Cardiac fibroblast (primary cell): ENCODE data around the gene MAZ.
"Not testable (repeated sequence)": the region's sequence is repeated elsewhere in the genome, so short reads cannot be mapped to it uniquely, and the experiment has no call there.

Source experiments
- DNase-seq, 2 donors: peaks; one replicate each; pipeline versions ENCODE4 v3.0.0 to v3.0.0-alpha.2; 2010; ENCODE audit warnings: low read depth in 2 of 2
- H3K4me3 ChIP-seq, 2 donors: replicated peaks in 1 of 2; 1 replicate in 1 of 2; 2 replicates in 1 of 2; pipeline ENCODE4 v1.5.1; 2011; ENCODE audit warnings: low read depth in 2 of 2, low read length in 2 of 2, mild to moderate bottlenecking in 2 of 2, moderate library complexity in 1 of 2
- TF ChIP-seq, protein P1 (sequence below): IDR thresholded peaks from one replicate; pipeline ENCODE4 v1.5.1; 2011; ENCODE audit warnings: low read depth, mild to moderate bottlenecking, low read length, inconsistent platforms

Gene MAZ

GRCh38 chr16:29831490-29831889 is 25.2 kb downstream of the MAZ start:
- no peak overlapping the region for H3K4me3 ChIP-seq
- no peak for DNase-seq

DNA sequence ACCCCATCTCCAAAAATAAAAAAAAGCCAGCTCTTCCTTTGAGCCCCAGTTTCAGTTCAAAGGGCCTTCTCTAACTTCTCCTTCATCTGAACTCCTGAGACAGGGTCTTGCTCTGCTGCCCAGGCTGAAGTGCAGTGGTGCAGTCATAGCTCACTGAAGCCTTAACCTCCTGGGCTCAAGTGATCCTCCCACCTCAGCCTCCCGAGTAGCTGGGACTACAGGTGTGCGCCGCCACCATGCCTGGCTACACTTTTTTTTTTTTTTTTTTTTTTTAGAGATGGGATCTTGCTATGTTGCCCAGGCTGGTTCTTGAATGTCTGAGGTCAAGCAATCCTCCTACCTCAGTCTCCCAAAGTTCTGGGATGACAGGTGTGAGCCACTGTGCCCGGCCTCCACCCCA is 26.9 kb downstream of the MAZ start:
- H3K4me3 ChIP-seq, DNase-seq: not testable (repeated sequence)

More at GRCh38 chr16:29831490-29831889, 25.2 kb downstream of the MAZ start:
- TF ChIP-seq, protein P1, sequence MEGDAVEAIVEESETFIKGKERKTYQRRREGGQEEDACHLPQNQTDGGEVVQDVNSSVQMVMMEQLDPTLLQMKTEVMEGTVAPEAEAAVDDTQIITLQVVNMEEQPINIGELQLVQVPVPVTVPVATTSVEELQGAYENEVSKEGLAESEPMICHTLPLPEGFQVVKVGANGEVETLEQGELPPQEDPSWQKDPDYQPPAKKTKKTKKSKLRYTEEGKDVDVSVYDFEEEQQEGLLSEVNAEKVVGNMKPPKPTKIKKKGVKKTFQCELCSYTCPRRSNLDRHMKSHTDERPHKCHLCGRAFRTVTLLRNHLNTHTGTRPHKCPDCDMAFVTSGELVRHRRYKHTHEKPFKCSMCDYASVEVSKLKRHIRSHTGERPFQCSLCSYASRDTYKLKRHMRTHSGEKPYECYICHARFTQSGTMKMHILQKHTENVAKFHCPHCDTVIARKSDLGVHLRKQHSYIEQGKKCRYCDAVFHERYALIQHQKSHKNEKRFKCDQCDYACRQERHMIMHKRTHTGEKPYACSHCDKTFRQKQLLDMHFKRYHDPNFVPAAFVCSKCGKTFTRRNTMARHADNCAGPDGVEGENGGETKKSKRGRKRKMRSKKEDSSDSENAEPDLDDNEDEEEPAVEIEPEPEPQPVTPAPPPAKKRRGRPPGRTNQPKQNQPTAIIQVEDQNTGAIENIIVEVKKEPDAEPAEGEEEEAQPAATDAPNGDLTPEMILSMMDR: no peak

GRCh38 chr16:29834079-29834478 is 27.8 kb downstream of the MAZ start:
- TF ChIP-seq, protein P1: no peak
- H3K4me3 ChIP-seq: no peak overlapping the region
- DNase-seq: no peak

- no peak for DNase-seq
- TF ChIP-seq, protein P1: no peak
- no peak overlapping the region for H3K4me3 ChIP-seq
These were observed 29.6 kb downstream of the MAZ start for GRCh38 chr16:29835926-29836325.

DNA sequence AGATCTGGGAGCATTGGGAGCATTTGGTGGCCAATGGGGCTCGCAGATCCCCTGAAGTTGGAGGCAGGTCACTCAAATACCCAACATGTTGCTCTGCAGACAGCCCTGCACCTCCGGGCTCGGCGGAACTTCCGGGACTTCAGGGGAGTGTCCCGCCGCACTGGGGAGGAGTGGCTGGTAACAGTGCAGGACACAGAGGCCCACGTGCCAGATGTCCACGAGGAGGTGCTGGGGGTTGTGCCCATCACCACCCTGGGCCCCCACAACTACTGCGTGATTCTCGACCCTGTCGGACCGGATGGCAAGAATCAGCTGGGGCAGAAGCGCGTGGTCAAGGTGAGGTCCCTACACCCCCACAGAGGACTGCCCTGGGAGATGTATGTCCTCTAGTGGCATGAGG is 30.3 kb downstream of the MAZ start:
- H3K4me3 ChIP-seq: no peak overlapping the region
- DNase-seq: no peak
- TF ChIP-seq, protein P1: no peak

GRCh38 chr16:29837841-29838240 is 31.5 kb downstream of the MAZ start:
- TF ChIP-seq, protein P1: no peak
- no peak overlapping the region for H3K4me3 ChIP-seq
- DNase-seq: no peak

GRCh38 chr16:29839822-29840221 is 33.5 kb downstream of the MAZ start:
- no peak overlapping the region for H3K4me3 ChIP-seq
- TF ChIP-seq, protein P1: no peak
- no peak for DNase-seq
